H1 (cell line): ENCODE measurements around the gene SLC26A8. TPM values are rescaled to one million over a fixed set of nuclear protein-coding genes. Genes with fewer than 3 reads are reported as not detected.

Experiments used
- CTCF ChIA-PET: fragments of 300-600 bp; sonication (Branson Sonifier 250); formaldehyde crosslinking; loops from one replicate; lab custom pipeline; 2021; ENCODE audit not compliant: partially characterized antibody; lab: Charles Lee
- POLR2A ChIA-PET: fragments of 300-600 bp; sonication (Branson Sonifier 250); formaldehyde crosslinking; loops from one replicate; lab custom pipeline; 2021; ENCODE audit warnings: inconsistent platforms; ENCODE audit not compliant: partially characterized antibody; lab: Charles Lee
- DNase-seq, 2 experiments: peaks; one replicate each; pipeline versions ENCODE4 v3.0.0 to v3.0.0-alpha.2; 2010 to 2022; ENCODE audit warnings: low spot score in 2 of 2, low read depth in 1 of 2, mixed read lengths in 1 of 2
- FAIRE-seq: peaks from 2 replicates; lab custom pipeline; 2011; peaks lifted over from hg19 to GRCh38; lab: Jason Lieb, UNC
- H2AFZ ChIP-seq: 2 replicates; pipeline ENCODE4 v1.8.1; 2012; ENCODE audit warnings: low read length, inconsistent platforms
- H2AK5ac ChIP-seq: 2 replicates; pipeline ENCODE4 v1.6.1; 2013; ENCODE audit warnings: low read depth, low read length
- H2BK120ac ChIP-seq: replicated peaks from 2 replicates; pipeline ENCODE3; 2013; ENCODE audit warnings: low read depth, low read length, inconsistent platforms
- H2BK12ac ChIP-seq: 2 replicates; pipeline ENCODE4 v1.6.1; 2013; ENCODE audit warnings: low read depth, low read length
- H2BK15ac ChIP-seq: 2 replicates; pipeline ENCODE4 v1.6.1; 2013; ENCODE audit warnings: low read length
- H2BK20ac ChIP-seq: 2 replicates; pipeline ENCODE4 v1.6.1; 2013; ENCODE audit warnings: low read length
- H2BK5ac ChIP-seq: 2 replicates; pipeline ENCODE4 v1.6.1; 2013; ENCODE audit warnings: low read depth, low read length
- H3K14ac ChIP-seq: 2 replicates; pipeline ENCODE4 v1.6.1; 2013; ENCODE audit warnings: inconsistent platforms; ENCODE audit not compliant: insufficient read length
- H3K18ac ChIP-seq: 2 replicates; pipeline ENCODE4 v1.6.1; 2013; ENCODE audit warnings: low read length; ENCODE audit errors: extremely low read depth
- H3K23ac ChIP-seq: 2 replicates; pipeline ENCODE4 v1.6.1; 2013; ENCODE audit warnings: inconsistent platforms; ENCODE audit not compliant: insufficient read length
- H3K23me2 ChIP-seq: 2 replicates; pipeline ENCODE4 v1.6.1; 2013; ENCODE audit warnings: low read depth, low read length
- H3K27ac ChIP-seq: 2 replicates; pipeline ENCODE4 v1.6.1; 2011; ENCODE audit warnings: low read depth, low read length, inconsistent platforms
- H3K27me3 ChIP-seq, 4 experiments: replicated peaks in 1 of 4; 1 replicate in 1 of 4; 2 replicates in 3 of 4; pipeline versions ENCODE4 v1.6.1 to v1.8.1; 2011 to 2013; ENCODE audit warnings: low read length in 3 of 4, mild to moderate bottlenecking in 3 of 4, inconsistent platforms in 2 of 4, mixed read lengths in 2 of 4, moderate library complexity in 1 of 4; ENCODE audit not compliant: control insufficient read depth in 3 of 4, insufficient read depth in 3 of 4; ENCODE audit errors: extremely low read depth in 1 of 4
- H3K36me3 ChIP-seq, 4 experiments: 2 replicates each; pipeline versions ENCODE4 v1.6.1 to v1.8.1; 2011 to 2013; ENCODE audit warnings: mild to moderate bottlenecking in 4 of 4, low read length in 3 of 4, moderate library complexity in 2 of 4, control low read depth in 1 of 4, inconsistent platforms in 1 of 4; ENCODE audit not compliant: insufficient read depth in 4 of 4, control insufficient read depth in 2 of 4
- H3K4ac ChIP-seq: replicated peaks from 2 replicates; pipeline ENCODE3; 2013; ENCODE audit warnings: low read length, low read depth, mixed read lengths, inconsistent platforms; ENCODE audit not compliant: insufficient read length
- H3K4me1 ChIP-seq, 4 experiments: replicated peaks in 1 of 4; 1 replicate in 1 of 4; 2 replicates in 3 of 4; pipeline versions ENCODE4 v1.6.1 to v1.8.1; 2011 to 2013; ENCODE audit warnings: low read length in 3 of 4, inconsistent platforms in 2 of 4, mixed read lengths in 1 of 4; ENCODE audit not compliant: insufficient read depth in 4 of 4, control insufficient read depth in 3 of 4
- H3K4me2 ChIP-seq, 2 experiments: 2 replicates each; pipeline versions ENCODE4 v1.6.1 to v1.8.1; 2011 to 2013; ENCODE audit warnings: low read depth in 2 of 2, low read length in 2 of 2, control low read depth in 1 of 2, inconsistent platforms in 1 of 2, mild to moderate bottlenecking in 1 of 2; ENCODE audit not compliant: insufficient read depth in 1 of 2
- H3K4me3 ChIP-seq, 4 experiments: fragments of 200-600, 300-600 bp in 1 of 4; sonication (generic), shearing (Covaris generic), sonication (Bioruptor Twin) in 1 of 4; 2 replicates each; pipeline versions ENCODE4 v1.5.1 to v1.8.1; 2011 to 2016; ENCODE audit warnings: low read length in 4 of 4, low read depth in 3 of 4, control low read depth in 2 of 4, inconsistent platforms in 2 of 4, mild to moderate bottlenecking in 2 of 4, mixed read lengths in 1 of 4, moderate library complexity in 1 of 4; ENCODE audit not compliant: insufficient read depth in 2 of 4; ENCODE audit errors: extremely low read depth in 1 of 4
- H3K56ac ChIP-seq: replicated peaks from 2 replicates; pipeline ENCODE3; 2013; ENCODE audit warnings: low read depth, mild to moderate bottlenecking, mixed read lengths, low read length, inconsistent platforms; ENCODE audit not compliant: insufficient read length
- H3K79me1 ChIP-seq: 2 replicates; pipeline ENCODE4 v1.6.1; 2013; ENCODE audit warnings: low read depth, low read length, control low read depth
- H3K79me2 ChIP-seq, 2 experiments: 2 replicates each; pipeline versions ENCODE4 v1.6.1 to v1.8.1; 2012 to 2013; ENCODE audit warnings: low read length in 2 of 2, mild to moderate bottlenecking in 2 of 2, inconsistent platforms in 1 of 2; ENCODE audit not compliant: insufficient read depth in 2 of 2, control insufficient read depth in 1 of 2
- H3K9ac ChIP-seq, 4 experiments: replicated peaks in 1 of 4; 1 replicate in 1 of 4; 2 replicates in 3 of 4; pipeline versions ENCODE4 v1.6.1 to v1.8.1; 2011 to 2013; ENCODE audit warnings: low read depth in 3 of 4, low read length in 3 of 4, control low read depth in 2 of 4, mild to moderate bottlenecking in 2 of 4, moderate library complexity in 2 of 4, inconsistent platforms in 1 of 4; ENCODE audit errors: extremely low read depth in 1 of 4
- H3K9me3 ChIP-seq, 2 experiments: 2 replicates each; pipeline versions ENCODE4 v1.6.1 to v1.8.1; 2012 to 2013; ENCODE audit warnings: mild to moderate bottlenecking in 2 of 2, moderate library complexity in 2 of 2, control low read depth in 1 of 2, inconsistent platforms in 1 of 2, low read depth in 1 of 2, low read length in 1 of 2, mixed read lengths in 1 of 2; ENCODE audit not compliant: insufficient read depth in 2 of 2
- H4K20me1 ChIP-seq, 2 experiments: replicated peaks in 1 of 2; 2 replicates each; pipeline versions ENCODE3 to v1.8.1; 2011 to 2013; ENCODE audit warnings: inconsistent platforms in 2 of 2, low read length in 2 of 2, mild to moderate bottlenecking in 1 of 2; ENCODE audit not compliant: insufficient read depth in 2 of 2, control insufficient read depth in 1 of 2
- H4K5ac ChIP-seq: 2 replicates; pipeline ENCODE4 v1.6.1; 2013; ENCODE audit warnings: low read length, low read depth, mixed read lengths, inconsistent platforms; ENCODE audit not compliant: insufficient read length
- H4K8ac ChIP-seq: 2 replicates; pipeline ENCODE4 v1.8.0; 2013; ENCODE audit warnings: mild to moderate bottlenecking, moderate library complexity, low read length, inconsistent platforms; ENCODE audit not compliant: insufficient read depth; ENCODE audit errors: extremely low read depth
- H4K91ac ChIP-seq: replicated peaks from 2 replicates; pipeline ENCODE3; 2013; ENCODE audit warnings: low read length, mixed read lengths, inconsistent platforms; ENCODE audit not compliant: insufficient read length
- EP300 ChIP-seq, 2 experiments: IDR thresholded peaks; 1 replicate in 1 of 2; 2 replicates in 1 of 2; pipeline ENCODE4 v1.6.1; 2011 to 2012; ENCODE audit warnings: low read depth in 2 of 2, low read length in 2 of 2, mild to moderate bottlenecking in 2 of 2, borderline replicate concordance in 1 of 2, inconsistent platforms in 1 of 2, moderate library complexity in 1 of 2
- FOSL1 ChIP-seq: IDR thresholded peaks from 2 replicates; pipeline ENCODE4 v1.6.1; 2011; ENCODE audit warnings: mild to moderate bottlenecking, low read depth, low read length, moderate library complexity; ENCODE audit not compliant: insufficient read depth
- JUND ChIP-seq: IDR thresholded peaks from 2 replicates; pipeline ENCODE4 v1.6.1; 2011; ENCODE audit warnings: mild to moderate bottlenecking, improper control_type of control experiment, low read length
- WGBS, 2 experiments: shearing (Covaris generic) in 1 of 2; methylation state at CpG; one replicate each; pipeline versions ENCODE4 v1.1.6 to v1.1.7; 2013 to 2015; ENCODE audit warnings: low lambda C conversion rate in 2 of 2, mixed read lengths in 2 of 2, inconsistent platforms in 1 of 2, low coverage in 1 of 2, missing lambda C conversion rate in 1 of 2; ENCODE audit not compliant: insufficient replicate concordance in 2 of 2, insufficient coverage in 1 of 2, insufficient read length in 1 of 2; ENCODE audit errors: extremely low coverage in 1 of 2, missing lambda C conversion rate in 1 of 2; 5-methylcytosine and 5-hydroxymethylcytosine counted together
- polyA plus RNA-seq, 7 experiments: library from polyadenylated mRNA; depleted of rRNA in 3 of 7; stranded (reverse) in 5 of 7; unstranded in 2 of 7; fragments of >200 nt in 5 of 7; fragments of 200-250 nt in 2 of 7; gene quantifications; 1 replicate in 5 of 7; 2 replicates in 1 of 7; 4 replicates in 1 of 7; pipeline versions ENCODE4 v1.2.1 to v1.2.3, GENCODE V29; 2011 to 2013; ENCODE audit warnings: missing spikeins in 2 of 7, mixed read lengths in 2 of 7
- total RNA-seq: library from RNA; stranded (reverse); fragmentation: NEBNext Ultra II Directional; extraction: Animal tissue kit (Norgen Biotek cat#: 25700); gene quantifications from 2 replicates; pipeline ENCODE4 v1.2.1, GENCODE V29; 2021
- TF ChIP-seq, protein P1 (sequence below): IDR thresholded peaks from 2 replicates; pipeline ENCODE4 v1.6.1; 2012; ENCODE audit warnings: low read length, inconsistent platforms

SLC26A8 gene
- total and polyA plus RNA-seq, 2 of the 8 experiments (the other 6 are each of a cell fraction or from before 2014, with no cell fraction given), result 0.56 to 0.57 TPM

DNA sequence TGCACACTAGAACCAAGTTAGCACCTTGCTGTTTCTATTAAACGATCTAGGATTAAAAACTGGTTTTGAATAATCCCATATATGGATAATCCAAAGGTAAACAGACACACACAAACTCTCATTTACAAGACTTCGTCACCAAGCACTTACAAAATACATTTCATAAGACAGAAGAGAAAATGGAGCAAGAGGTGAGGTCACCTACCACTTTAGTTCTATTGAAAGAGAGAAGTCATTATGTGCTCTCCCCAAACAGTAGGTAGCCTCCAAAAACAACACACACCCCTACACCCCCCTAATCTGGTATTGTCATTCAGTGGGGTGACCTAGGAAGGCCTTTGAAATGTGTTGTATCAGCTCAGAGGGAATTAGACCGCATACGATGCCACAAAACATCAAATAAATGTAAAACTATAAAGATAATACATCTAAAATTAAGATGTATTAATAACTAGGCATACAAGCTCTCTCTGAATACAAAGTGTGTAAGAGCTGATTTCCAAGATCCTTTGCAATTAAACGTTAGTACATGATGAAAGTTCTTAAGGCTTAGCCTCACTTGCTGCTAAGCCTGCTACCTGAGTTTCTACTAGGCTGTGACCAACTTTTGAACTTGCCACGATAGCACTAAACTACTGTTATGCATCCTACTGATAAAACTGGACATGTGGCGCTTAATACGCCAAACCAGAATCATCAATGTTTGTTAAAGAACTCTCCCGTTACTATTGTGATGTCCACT is 105.2 kb downstream of the SLC26A8 start:
- H3K23ac ChIP-seq, result no peak overlapping the region
- H3K79me2 ChIP-seq, result peaks cover 11 to 57% of the 10 kb centered on the region in 2 experiments; a peak in 3 of 4 replicates
- peaks cover 12% of the 10 kb centered on the region for H3K23me2 ChIP-seq
- peaks cover 0 to 17% (median 8%) of the 10 kb centered on the region in 4 experiments; a peak in 4 of 8 replicates for H3K36me3 ChIP-seq
- H3K14ac ChIP-seq, result no peak overlapping the region
- H3K79me1 ChIP-seq, result peaks cover 2% of the 10 kb centered on the region; the same call in 1 of the 2 replicates
- no peak overlapping the region for H3K56ac ChIP-seq
- no peak overlapping the region for H3K4ac ChIP-seq
- H2BK20ac ChIP-seq, result no peak overlapping the region
- H4K20me1 ChIP-seq, result peaks cover 11 to 15% of the 10 kb centered on the region in 2 experiments
- ChIA-PET POLR2A (interaction anchor here (0.6 to 3.3 kb wide), 6 partner anchors 8 to 119 kb away, joined by 3 to 27 read pairs (median 4); no protein-coding TSS in a partner anchor), CTCF (interaction anchor here (0.6 kb wide), 1 partner anchor 163 kb away, joined by 3 read pairs; no protein-coding TSS in a partner anchor)
- no peak overlapping the region for H2AFZ ChIP-seq
- H3K27me3 ChIP-seq, result 0 out of 7 replicates have a peak, but pooled peaks cover 0 to 4% (median 0%) of the 10 kb centered on the region in 4 experiments
- H3K4me3 ChIP-seq, result peak overlapping the region; percentile 83 to 97 (median 86)
- DNase-seq, result no peak
- no peak overlapping the region for H4K91ac ChIP-seq
- WGBS, 2 experiments, result 20% methylated on average over 9 of the region's 9 CpGs; no CpG with 5 or more reads in 1 of the 2 experiments
- H4K8ac ChIP-seq, result no peak overlapping the region
- H2BK5ac ChIP-seq, result no peak overlapping the region
- H3K4me2 ChIP-seq, result peak overlapping the region; percentile 87 to 89
- no peak overlapping the region for H2AK5ac ChIP-seq
- no peak overlapping the region for H2BK120ac ChIP-seq
- no peak overlapping the region for H2BK15ac ChIP-seq
- no peaks in the 10 kb centered on the region for H3K9me3 ChIP-seq
- H4K5ac ChIP-seq, result no peak overlapping the region
- peak overlapping the region in 3 of 4 experiments; percentile 67 to 90 (median 87); a peak in 6 of 7 replicates for H3K9ac ChIP-seq
- no peak overlapping the region for H3K27ac ChIP-seq
- peak; percentile 28 for FAIRE-seq
- H3K18ac ChIP-seq, result no peak overlapping the region
- peaks cover 0 to 8% (median 0%) of the 10 kb centered on the region in 4 experiments; a peak in 1 of 7 replicates for H3K4me1 ChIP-seq
- no peak overlapping the region for H2BK12ac ChIP-seq
- TF ChIP-seq JUND (0 out of 2 replicates have a peak, but pooled peaks have one; percentile 5), EP300 (IDR thresholded peaks at IDR 0.05; ENCODE audit: borderline replicate concordance in 1 of 2, low read depth in 2 of 2, low read length in 2 of 2) (peak in 1 of 2 experiments; percentile 20; a peak in 1 of 3 replicates), FOSL1 (no peak)
- TF ChIP-seq, protein P1, sequence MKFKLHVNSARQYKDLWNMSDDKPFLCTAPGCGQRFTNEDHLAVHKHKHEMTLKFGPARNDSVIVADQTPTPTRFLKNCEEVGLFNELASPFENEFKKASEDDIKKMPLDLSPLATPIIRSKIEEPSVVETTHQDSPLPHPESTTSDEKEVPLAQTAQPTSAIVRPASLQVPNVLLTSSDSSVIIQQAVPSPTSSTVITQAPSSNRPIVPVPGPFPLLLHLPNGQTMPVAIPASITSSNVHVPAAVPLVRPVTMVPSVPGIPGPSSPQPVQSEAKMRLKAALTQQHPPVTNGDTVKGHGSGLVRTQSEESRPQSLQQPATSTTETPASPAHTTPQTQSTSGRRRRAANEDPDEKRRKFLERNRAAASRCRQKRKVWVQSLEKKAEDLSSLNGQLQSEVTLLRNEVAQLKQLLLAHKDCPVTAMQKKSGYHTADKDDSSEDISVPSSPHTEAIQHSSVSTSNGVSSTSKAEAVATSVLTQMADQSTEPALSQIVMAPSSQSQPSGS, result no peak
